Measurements from ENCODE around the gene CYP26A1.
"Not testable (repeated sequence)": the region's sequence is repeated elsewhere in the genome, so short reads cannot be mapped to it uniquely, and the experiment has no call there.

The CYP26A1 gene

DNA sequence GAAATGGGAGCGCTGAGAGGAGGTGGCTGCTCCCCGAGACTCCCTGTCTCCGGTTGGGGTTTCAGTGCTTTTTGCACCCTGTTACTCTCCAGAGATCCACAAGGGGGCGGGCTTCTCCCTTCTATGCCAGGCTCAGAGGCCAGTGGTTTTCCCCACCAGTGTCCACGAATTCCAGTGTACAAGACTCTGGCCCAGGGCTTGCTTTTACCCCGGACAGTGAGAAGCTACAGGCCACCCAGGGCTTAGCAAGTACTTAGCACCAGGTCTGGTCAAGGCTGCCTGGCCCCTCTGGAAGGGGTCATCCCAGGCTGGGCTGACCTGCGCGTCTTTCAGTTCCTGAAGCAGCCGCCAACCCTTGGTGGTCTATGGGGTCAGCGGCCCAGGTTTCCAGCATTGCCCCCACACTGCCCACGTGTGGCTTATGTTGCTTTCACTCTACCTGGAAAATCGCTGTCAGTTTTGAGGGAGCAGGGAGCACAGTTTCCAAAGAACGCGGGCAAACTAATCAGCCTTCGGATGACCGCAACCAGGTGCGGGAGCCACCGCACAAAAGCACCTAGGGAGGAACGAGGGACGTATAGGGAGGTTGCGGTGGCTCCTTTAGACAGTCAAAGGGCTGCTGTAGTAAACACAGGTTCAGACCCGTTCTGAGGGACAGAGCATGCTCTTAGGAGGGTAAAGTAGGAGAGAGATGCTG, 6.8 kb downstream of the CYP26A1 start:
- FAIRE-seq: no peak

DNA sequence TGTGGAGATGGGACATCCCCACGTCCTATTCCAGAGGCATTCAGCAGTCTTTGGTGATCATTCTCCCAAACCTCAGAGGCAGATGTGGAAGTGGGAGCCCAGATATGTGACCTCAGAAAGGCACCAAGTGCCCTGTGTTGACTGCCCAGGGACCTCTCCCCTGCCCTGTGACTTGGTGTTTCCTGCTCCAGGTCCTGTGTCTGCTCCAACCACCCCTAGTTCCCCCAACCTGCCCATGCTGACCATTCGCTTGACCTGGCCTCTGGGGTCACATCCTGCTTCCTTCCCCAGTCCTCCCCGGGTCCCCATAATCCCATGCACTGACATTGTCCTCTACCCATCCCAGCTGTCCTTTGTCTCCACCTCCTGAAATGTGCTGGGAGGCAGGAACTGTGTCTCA, 7.6 kb downstream of the CYP26A1 start:
- FAIRE-seq: no peak

DNA sequence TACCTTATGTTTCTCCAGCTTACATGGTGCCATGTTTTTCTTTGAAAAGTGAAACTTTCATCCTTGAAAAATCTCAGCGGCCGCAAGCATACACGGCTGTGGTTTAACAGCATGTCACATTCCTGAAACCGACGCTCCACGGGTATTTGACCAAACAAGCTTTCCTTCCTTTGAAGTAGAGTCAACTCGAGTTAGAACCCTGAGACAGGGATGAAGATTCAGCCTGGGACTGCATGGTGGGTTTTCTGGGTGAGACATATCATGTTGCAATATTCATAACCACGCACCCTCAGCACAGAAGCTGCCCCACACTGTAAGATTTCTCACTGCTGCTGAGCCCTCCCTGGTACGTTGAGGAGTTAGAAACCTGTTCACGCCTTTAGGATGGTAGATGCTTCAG, 8.1 kb downstream of the CYP26A1 start:
- no peak for FAIRE-seq

DNA sequence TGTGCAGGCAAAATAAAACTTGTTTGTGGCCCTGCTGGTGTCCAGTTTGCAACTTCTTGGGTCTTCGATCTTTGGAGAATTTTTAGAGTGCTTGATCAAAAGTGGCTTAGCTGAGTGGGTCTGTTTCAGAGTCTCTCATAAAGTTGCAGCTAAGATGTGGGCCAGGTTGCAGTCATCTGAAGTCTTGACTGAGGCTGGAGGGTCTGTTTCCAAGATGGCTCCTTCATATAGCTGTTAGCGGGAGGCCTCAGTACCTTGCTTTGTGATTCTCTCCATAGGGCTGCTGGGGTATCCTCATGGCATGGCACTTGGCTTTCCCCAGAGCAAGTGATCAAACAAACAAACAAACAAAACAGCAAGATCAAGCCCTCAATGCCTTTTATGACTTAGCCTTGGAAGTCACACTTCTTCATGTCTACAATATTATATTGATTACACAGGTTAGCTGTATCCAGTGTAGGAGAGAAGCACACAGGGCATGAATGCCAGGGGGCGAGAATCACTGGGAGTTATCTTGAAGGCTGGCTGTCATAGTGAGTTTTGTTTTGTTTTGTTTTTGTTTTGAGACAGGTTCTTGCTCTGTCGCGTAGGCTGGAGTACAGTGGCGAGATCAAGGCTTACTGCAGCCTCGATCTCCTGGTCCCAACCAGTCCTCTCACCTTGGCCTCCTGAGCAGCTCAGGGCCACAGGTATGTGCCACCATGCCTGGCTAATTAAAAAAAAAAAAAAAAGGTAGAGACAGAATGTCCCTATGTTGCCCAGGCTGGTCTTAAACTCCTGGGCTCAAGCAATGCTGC, 10.2 kb downstream of the CYP26A1 start:
- FAIRE-seq: no peak

DNA sequence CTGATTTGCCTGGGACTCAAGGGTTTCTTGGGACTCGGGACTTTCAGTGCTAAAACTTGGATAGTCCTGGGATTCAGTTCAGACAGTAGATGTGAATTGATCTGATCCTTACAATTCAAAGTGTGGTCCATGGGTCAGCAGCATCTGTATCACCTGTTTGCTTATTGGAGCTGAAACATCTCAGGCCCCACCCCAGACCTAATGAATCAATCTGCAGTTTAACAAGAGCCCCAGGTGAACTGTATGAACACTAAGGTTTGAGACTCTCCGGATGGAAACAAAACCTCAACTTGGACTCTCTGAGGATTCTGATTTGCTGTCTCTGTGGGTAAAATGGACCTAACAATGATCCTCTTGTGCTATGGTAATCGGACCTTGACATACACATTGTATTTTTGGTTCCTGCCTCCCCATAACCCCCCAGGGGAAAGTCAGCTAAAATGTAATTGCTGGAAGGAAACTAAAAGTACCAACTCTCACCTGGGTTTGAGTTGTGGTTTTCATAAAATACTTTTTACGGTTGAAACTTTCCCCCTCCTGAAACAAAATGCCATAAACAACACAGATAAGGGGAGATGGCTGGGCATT, 11.7 kb downstream of the CYP26A1 start:
- no peak for FAIRE-seq

DNA sequence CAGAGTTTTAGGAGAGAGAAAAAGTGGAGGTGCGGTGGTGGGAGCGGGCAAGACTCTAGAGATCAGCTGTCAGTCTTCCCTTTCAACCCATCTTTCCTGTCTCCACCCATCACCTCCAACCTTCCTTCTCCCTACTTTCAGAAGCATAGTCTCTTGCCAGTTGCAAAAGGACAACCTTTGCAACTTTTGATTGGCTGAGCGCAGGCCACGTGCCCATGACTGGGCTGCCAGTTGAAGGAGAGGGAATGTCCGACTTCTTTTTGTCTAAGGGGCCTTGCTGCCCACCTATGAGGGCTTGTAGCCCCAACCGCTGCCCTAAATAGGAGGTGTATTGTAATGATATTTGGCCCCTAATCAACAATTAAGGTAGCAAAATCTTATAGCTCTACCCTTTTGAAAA, 12.6 kb downstream of the CYP26A1 start:
- FAIRE-seq: no peak

DNA sequence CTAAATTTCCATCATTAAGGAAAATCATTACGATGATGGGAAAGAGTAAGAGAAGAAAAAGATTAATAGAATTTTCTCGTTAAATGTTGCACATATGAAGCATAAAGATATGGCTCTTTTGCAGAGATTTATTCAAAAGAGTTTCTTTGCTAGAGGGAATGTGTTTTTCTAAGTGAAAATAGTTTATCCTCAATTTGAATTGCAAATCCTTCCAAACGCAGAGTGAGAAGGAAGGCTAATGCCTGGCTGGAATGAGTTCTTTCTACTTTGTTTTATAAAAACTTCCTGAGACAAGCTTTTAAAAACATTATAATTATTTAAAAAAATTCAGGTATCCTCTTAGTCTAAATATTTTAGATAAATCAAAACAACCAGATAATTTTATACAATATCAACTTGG, 14.2 kb downstream of the CYP26A1 start:
- FAIRE-seq: no peak

DNA sequence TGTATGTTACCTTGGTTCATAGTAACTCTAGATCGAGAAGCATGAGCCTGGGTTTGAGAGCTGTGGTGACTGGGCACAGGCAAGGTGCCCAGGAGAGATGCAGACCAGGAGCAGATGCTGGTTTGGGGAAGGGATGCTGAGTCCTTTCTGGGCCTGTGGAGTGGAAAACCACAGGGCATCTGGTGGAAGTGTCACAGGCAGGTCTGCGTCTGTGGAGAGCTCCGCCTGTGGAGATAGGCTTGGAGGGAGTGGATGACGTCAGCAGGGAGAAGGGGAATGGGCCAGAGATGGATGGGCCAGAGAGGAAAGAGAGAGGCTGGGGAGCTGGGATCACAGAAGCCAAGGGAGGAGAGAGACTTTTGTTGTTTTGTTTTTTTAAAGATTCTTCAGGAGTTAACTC, 14.8 kb downstream of the CYP26A1 start:
- no peak for FAIRE-seq

DNA sequence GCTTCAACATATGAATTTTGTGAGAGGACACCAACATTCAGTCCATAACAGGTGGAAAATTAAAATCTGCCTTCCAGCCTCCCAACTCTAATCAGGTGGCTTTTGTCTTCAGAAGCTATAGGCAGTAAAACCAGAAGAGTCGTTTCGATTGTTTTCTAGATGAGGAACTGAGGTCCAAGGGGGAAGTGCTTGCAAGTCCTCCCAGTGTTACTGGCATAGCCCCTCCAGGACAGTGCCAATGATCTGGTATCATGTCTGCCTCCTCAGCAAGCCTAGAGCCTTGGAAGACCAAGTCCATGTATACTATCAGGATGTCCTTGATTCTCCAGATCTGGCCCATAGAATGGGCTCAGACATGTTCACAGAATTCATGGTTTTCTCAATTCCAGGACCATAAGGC, 16.9 kb downstream of the CYP26A1 start:
- FAIRE-seq: no peak

DNA sequence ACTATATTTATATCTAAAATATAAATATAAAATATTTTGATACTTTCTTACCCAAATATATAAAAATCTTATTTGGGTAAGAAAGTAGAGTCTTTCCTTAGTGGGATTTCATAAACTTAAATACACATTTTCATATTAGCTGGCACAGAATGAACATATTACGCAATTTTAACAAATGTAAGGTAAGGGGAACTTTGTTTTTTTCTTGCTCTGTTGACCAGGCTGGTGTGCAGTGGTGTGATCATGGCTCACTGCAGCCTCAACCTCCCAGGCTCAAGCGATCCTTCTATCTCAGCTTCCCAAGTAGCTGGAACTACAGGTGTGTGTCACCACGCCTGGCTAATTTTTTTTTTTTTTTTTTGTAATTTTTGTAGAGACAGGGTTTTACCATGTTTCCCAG, 18.3 kb downstream of the CYP26A1 start:
- FAIRE-seq: peak; percentile 51

DNA sequence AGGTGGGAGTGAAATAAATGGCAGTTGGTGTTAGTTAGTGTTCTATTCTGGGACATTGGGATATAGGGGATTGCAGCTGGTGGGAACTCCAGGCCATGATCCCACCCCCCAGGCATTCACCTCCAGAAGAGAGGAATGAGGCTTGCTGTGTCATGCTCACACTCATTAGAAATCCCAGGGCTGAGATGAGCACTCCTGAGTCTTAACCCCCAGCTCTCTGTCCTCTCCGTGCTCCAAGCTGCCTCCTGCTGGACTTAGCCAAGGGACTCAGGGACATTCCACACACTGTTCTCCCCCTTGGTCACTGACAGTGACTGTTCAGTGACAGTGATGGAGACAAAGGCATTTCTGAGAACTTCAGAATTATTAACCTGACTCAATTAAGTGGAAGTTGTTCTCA, 21.5 kb downstream of the CYP26A1 start:
- no peak for FAIRE-seq

DNA sequence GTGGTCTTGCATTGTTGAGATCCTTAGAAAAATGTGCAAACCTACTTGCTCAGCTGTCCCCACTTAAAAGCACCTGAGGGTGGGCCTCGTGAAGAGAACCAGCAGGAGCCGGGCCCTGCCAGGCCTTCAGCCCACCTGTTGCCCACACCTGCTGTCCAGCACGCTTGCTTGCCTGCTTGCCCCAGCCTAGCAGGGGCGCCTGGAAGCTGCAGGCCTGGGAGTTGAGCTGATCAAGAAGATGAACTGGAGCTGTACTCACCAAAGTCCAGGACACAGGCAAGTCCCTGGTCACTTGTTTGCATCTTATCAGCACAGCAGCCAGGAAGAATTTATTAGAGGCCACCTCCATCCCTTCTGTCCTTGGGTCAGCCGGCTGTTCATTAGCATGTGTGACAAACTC, 23.2 kb downstream of the CYP26A1 start:
- no peak for FAIRE-seq

DNA sequence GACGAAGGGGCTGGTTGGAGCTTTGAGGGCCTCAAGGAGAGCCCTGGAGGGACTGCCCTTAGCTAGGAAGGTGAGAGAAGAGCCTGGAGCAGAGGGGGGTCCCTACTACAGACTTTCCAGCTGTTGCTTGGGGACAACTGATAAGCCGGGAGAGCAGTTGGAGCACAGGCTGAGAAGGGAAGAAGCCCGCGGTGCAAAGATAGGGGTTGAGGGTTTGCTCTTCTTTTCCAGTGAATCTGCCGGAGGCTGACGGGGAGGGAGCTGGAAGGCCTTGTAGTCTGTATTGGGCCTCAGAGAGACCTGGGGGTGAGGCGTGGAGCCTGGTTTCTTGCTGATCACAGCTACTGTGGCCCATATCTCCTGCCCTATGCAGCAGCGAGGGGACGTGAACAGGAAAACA, 23.7 kb downstream of the CYP26A1 start:
- FAIRE-seq: no peak

DNA sequence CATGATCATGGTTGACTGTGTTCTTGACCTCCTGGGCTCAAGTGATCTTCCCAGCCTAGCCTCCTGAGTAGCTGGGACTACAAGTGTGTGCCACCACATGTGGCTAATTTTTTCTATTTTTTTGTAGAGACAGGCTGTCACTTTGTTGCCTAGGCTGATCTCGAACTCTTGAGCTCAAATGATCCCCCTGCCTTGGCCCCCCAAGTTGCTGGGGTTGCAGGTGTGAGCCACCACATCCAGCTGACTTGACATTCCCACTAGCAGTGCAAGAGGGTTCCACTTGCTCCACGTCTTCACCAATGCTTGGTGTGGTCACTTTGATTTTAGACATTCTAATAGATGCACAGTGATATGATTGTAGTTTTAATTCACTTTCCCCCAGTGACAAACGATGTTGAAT, 25.1 kb downstream of the CYP26A1 start:
- no peak for FAIRE-seq

DNA sequence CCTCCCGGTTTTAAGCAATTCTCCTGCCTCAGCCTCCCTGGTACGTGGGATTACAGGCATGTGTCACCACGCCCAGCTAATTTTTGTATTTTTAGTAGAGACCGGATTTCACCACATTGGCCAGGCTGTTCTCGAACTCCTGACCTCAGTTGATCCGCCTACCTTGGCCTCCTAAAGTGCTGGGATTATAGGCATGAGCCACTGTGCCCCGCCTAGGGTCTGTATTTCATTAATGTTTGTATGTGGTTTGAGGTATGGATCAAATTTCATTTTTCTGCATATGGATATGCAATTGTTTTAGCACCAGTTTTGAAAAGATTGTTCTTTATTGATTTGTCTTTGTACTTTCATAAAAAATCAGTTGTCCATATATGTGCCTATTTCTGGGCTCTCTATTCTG, 26.0 kb downstream of the CYP26A1 start:
- FAIRE-seq: no peak

DNA sequence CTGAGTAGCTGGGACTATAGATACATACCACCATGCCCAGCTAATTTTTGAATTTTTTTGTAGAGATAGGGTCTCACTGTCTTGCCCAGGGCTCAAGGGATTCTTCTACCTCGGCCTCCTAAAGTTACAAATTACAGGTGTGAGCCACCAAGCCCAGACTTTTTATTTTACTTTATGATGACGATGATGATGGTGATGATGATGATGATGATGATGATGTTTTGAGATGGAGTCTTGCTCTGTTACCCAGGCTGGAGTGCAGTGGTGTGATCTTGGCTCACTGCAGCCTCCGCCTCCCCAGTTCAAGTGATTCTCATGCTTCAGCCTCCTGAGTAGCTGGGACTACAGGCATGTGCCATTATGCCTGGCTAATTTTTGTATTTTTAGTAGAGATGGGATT, 27.5 kb downstream of the CYP26A1 start:
- not testable (repeated sequence) for FAIRE-seq

DNA sequence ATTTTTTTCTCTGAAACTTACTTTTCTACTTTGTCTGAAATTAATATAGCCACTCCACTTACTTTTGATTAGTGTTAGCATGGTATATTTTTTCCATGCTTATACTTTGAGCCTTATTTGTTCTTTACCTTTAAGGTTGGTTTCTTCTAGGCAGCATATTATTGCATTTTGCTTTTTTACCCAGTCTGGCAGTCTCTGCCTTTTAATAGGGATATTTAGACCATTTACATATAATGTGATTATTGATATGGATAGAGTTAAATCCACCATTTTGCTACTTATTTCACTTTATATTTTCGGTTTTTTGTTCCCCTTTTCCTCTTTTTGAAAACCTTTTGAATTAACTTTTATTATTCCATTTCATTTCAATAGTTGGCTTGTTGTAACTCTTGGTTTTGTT, 30.3 kb downstream of the CYP26A1 start:
- no peak for FAIRE-seq

DNA sequence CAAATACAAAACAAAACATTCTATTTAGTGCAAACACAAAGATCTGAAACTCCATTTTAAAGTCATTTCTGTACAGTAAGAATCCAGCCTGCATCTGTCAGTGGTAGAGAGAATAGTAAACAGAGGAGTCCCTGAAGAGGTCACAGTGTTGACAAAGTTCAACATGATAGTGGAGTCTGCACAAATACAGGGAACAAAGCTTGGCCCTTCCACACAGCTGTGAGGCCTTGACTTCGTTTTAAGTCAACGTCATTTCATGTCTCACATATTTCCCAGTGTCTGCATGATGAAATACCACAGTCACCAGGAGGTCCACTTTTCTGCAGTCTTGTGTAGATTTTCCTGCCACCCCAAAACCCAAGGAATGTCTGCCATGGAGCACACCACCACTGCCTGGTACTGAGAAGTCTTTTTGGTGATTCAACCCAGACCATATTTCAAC, 33.0 kb downstream of the CYP26A1 start:
- no peak for FAIRE-seq

DNA sequence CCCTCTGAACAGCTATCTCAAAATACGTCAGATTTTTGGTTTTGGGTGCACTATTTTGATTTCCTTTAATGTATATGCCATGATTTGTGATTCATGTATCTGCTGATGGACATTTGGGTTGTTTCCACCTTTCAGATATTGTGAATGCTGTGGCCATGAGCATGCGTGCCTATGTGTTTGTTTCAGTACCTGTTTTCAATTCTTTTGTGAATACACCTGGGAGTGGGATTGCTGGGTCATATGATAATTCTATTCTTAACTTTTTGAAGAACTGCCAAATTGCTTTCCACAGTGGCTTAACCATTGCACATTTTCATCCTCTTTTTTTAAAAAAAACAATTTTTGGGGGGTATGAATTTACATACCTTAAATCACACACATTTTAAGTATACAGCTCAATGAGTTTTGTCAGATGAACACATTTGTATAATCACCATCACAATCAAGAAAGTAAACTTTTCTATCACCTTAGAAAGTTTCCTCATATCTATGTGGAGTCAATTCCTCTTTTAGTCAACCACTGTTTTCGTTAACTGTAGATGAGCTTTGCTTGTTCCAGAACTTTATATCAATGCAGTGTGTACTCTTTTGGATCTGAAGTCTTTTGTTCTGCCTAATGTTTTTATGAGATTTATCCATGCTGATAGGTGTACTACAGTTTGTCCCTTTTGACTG, 36.9 kb downstream of the CYP26A1 start:
- no peak for FAIRE-seq

DNA sequence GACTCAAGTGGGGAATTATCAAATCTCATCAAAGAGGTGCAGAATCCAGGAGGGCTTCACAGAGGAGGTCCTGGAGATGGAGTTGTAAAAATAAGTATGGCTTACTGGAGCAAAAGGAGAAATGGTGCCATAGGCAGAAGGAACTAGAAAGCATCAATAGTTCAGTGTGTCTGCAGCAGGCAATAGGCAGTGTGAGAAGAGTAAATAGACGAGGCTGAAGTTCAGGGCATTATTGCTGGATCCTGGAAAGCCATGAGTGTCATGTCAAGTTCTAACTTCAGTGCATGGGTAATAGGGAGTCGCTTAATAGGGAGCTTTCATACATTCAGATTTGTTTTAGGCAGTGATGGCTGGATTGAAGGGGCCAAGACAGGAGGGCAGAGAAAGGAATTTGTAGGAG, 39.3 kb downstream of the CYP26A1 start:
- FAIRE-seq: no peak

DNA sequence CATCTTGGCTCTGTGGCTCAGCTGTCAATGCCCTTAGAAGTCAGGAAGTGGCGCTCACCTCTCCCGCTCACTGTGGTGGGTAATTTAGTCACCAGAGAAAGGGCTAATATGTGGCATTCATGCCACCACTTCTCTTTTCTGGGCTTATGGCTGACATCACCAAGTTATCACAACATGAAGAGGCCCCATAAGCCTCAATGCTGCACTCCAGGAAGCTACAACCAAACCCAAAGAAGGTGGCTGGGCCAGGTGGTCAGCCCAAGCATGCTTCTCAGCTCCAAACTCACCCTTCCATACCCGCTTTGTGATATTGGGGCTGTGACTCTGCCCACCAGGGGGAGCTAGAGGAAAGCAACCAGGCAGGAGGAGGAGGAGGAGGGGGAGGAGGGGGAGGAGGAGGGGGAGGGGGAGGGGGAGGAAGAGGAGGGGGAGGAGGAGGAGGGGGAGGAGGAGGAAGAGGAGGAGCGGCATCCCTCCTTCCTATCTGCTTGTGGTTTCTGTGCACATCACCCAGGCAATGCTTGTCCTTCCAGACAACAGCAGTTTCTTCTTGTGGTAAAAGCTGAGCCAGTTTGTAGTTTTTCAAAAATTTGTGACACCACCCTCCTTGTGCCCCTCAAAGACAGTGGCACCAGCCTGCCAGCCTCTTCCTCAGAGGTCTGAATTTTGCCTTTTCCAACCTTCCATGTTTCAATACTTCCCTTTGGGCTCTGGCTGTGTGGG, 42.1 kb downstream of the CYP26A1 start:
- no peak for FAIRE-seq

DNA sequence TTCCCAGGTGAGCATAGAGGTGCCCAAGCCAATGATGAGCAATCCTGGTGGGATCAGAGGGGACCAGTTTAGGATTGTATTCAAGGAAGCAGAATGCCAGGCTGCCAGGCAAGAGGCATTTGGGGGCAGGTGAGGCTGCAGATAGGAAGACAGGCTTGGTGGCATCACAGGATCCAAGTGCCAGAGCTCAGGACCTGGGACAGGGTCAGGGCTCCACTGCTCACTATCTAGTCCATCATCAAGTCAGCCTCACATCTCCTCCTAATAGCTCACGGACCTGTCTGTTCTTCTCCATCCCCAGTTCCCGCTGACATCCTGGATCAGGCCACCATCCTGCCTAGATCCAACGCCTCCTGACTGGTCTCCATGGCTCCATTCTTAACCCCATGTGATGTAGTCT, 47.6 kb downstream of the CYP26A1 start:
- no peak for FAIRE-seq

DNA sequence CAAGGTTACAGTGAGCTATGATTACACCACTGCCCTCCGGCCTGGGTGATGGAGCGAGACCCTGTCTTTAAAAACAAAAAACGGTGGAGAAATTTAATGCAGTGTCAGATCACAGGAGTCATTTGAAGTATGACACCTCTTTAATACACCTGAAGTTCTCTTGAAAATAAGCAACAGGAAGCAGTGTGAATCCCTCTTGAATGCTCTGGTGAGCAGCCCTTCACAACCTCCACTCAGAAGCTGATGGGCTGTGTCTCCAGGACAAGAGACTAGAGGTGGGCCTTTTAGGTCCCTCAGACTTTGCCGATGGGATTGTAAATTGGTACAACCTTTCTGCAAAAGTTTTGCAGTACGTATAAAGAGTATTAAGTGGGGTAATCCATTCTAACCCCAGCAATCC, 50.1 kb downstream of the CYP26A1 start:
- no peak for FAIRE-seq

Data from colon (tissue), 2 donors.